Smooth muscle cell (in vitro differentiated cells): ENCODE measurements around the gene RIN1. TPM values are rescaled to one million over a fixed set of nuclear protein-coding genes. Genes with fewer than 3 reads are reported as not detected.

Experiments
- DNase-seq: peaks from one replicate; lab custom pipeline; 2025; ENCODE audit not compliant: unreplicated experiment; lab: John Stamatoyannopoulos, UW
- H2AFZ ChIP-seq: fragments of 200-600 bp; sonication (generic); 2 replicates; pipeline ENCODE4 v1.6.0; 2016; ENCODE audit warnings: antibody characterized with exemption, low read depth, mild to moderate bottlenecking
- H3F3A ChIP-seq: fragments of 200-600 bp; sonication (generic); 2 replicates; pipeline ENCODE4 v1.6.0; 2017; ENCODE audit warnings: antibody characterized with exemption, low read depth
- H3K27ac ChIP-seq: fragments of 200-600 bp; sonication (generic); 2 replicates; pipeline ENCODE4 v1.5.1; 2016; ENCODE audit warnings: low read depth, mild to moderate bottlenecking
- H3K27me3 ChIP-seq: fragments of 200-600 bp; sonication (generic); 2 replicates; pipeline ENCODE4 v1.6.1; 2016; ENCODE audit warnings: low read depth, mild to moderate bottlenecking
- H3K36me3 ChIP-seq: fragments of 200-600 bp; sonication (generic); 2 replicates; pipeline ENCODE4 v1.5.1; 2016; ENCODE audit warnings: low read depth
- H3K4me1 ChIP-seq: fragments of 200-600 bp; sonication (generic); 2 replicates; pipeline ENCODE4 v1.5.1; 2016; ENCODE audit warnings: low read depth
- H3K4me2 ChIP-seq: fragments of 200-600 bp; sonication (generic); 2 replicates; pipeline ENCODE4 v1.6.0; 2016; ENCODE audit warnings: mild to moderate bottlenecking
- H3K4me3 ChIP-seq: fragments of 200-600 bp; sonication (generic); 2 replicates; pipeline ENCODE4 v1.5.1; 2016; ENCODE audit warnings: mild to moderate bottlenecking
- H3K79me2 ChIP-seq: fragments of 200-600 bp; sonication (generic); 2 replicates; pipeline ENCODE4 v1.6.0; 2016; ENCODE audit warnings: low read depth, mild to moderate bottlenecking
- H3K9ac ChIP-seq: fragments of 200-600 bp; sonication (generic); 2 replicates; pipeline ENCODE4 v1.6.0; 2016; ENCODE audit warnings: low read depth
- H3K9me3 ChIP-seq: fragments of 200-600 bp; sonication (generic); replicated peaks from 2 replicates; pipeline ENCODE4 v1.5.1; 2016; ENCODE audit warnings: low read depth
- H4K20me1 ChIP-seq: fragments of 200-600 bp; sonication (generic); 2 replicates; pipeline ENCODE4 v1.6.0; 2016; ENCODE audit warnings: low read depth
- CTCF ChIP-seq: fragments of 200-600 bp; sonication (generic); IDR thresholded peaks from 2 replicates; pipeline ENCODE4 v1.5.1; 2017; ENCODE audit warnings: borderline replicate concordance, mild to moderate bottlenecking, antibody characterized with exemption; ENCODE audit not compliant: insufficient read depth, poor library complexity, severe bottlenecking
- whole genome bisulfite sequencing: methylation state at CpG from one replicate; pipeline ENCODE4 v1.1.7; 2016; ENCODE audit warnings: low lambda C conversion rate; 5-methylcytosine and 5-hydroxymethylcytosine counted together
- polyA plus RNA-seq: library from polyadenylated mRNA; unstranded; fragments of >200 nt; fragmentation: Nextera tagmentation; extraction: Ambion mirVana; gene quantifications from 2 replicates; pipeline ENCODE4 v1.2.1, GENCODE V29; 2016
- small RNA-seq: library from RNA; depleted of rRNA; stranded (forward); fragments of <200 nt; gene quantifications from one replicate; pipeline ENCODE3, GENCODE V24; 2014
- total RNA-seq: library from RNA; depleted of rRNA; stranded (reverse); fragments of >200 nt; gene quantifications from 2 replicates; pipeline ENCODE4 v1.2.3, GENCODE V29; 2014

The RIN1 gene
- total and polyA plus RNA-seq, 2 experiments from 2014 or later: 15.3 to 18.0 TPM

GRCh38 chr11:66283461-66284105, 52.7 kb downstream of the RIN1 start:
- no peaks in the 10 kb centered on the region for H3K9me3 ChIP-seq
- H3K4me1 ChIP-seq: peaks cover 14% of the 10 kb centered on the region
- DNase-seq: no peak
- no peak overlapping the region for H3K4me3 ChIP-seq
- peaks cover 35% of the 10 kb centered on the region for H3K79me2 ChIP-seq
- WGBS: 95% methylated on average over 12 of the region's 14 CpGs
- no peak overlapping the region for H3K4me2 ChIP-seq
- no peaks in the 10 kb centered on the region for H3F3A ChIP-seq
- H3K9ac ChIP-seq: no peak overlapping the region
- no peak overlapping the region for H2AFZ ChIP-seq
- peaks cover 53% of the 10 kb centered on the region for H4K20me1 ChIP-seq
- no peaks in the 10 kb centered on the region for H3K36me3 ChIP-seq
- H3K27me3 ChIP-seq: no peaks in the 10 kb centered on the region
- H3K27ac ChIP-seq: no peak overlapping the region
- peak; percentile 9 for TF ChIP-seq CTCF

GRCh38 chr11:66282468-66283455, 53.5 kb downstream of the RIN1 start:
- TF ChIP-seq CTCF: peak; percentile 95
- Histone ChIP-seq H3K27ac (peak overlapping the region; percentile 50), H3K4me1 (peaks cover 7% of the 10 kb centered on the region), H3K9me3 (no peaks in the 10 kb centered on the region), H3K9ac (no peak overlapping the region), H3K27me3 (no peaks in the 10 kb centered on the region), H2AFZ (no peak overlapping the region), H3K4me3 (no peak overlapping the region), H3K4me2 (no peak overlapping the region), H3F3A (no peaks in the 10 kb centered on the region), H3K79me2 (peaks cover 27% of the 10 kb centered on the region), H4K20me1 (peaks cover 54% of the 10 kb centered on the region), H3K36me3 (no peaks in the 10 kb centered on the region)
- WGBS: 18% methylated on average over 34 of the region's 35 CpGs
- peak; percentile 82 for DNase-seq

Small RNAs within 50 kb of the gene (small RNA-seq; reads per million reads assigned to genes)
- not detected for gene RF00017

Other genes starting within 250 kb of the RIN1 start
- gene KLC2, start 78.7 kb downstream of the RIN1 start, total RNA-seq: 8.9 and 11.5 TPM in 2 replicates
- 29.3 and 38.6 TPM in 2 replicates for gene KLC2, start 78.7 kb downstream of the RIN1 start, polyA plus RNA-seq
- 53.3 and 57.7 TPM in 2 replicates for gene RAB1B, start 67.8 kb downstream of the RIN1 start, total RNA-seq
- 20.9 and 23.3 TPM in 2 replicates for gene RAB1B, start 67.8 kb downstream of the RIN1 start, polyA plus RNA-seq
- 5.1 and 12.2 TPM in 2 replicates for gene CNIH2, start 58.3 kb downstream of the RIN1 start, total RNA-seq
- 13.7 and 17.0 TPM in 2 replicates for gene CNIH2, start 58.3 kb downstream of the RIN1 start, polyA plus RNA-seq
- 110 and 195 TPM in 2 replicates for gene YIF1A, start 47.3 kb downstream of the RIN1 start, total RNA-seq
- gene YIF1A, start 47.3 kb downstream of the RIN1 start, polyA plus RNA-seq: 320 and 365 TPM in 2 replicates
- 0.18 TPM in 1 of 2 replicates, not detected in the other for gene TMEM151A, start 44.5 kb downstream of the RIN1 start, total RNA-seq
- 0.13 and 0.64 TPM in 2 replicates for gene TMEM151A, start 44.5 kb downstream of the RIN1 start, polyA plus RNA-seq
- gene CD248, start 19.4 kb downstream of the RIN1 start, total RNA-seq: 29.0 and 35.5 TPM in 2 replicates
- 196 and 287 TPM in 2 replicates for gene CD248, start 19.4 kb downstream of the RIN1 start, polyA plus RNA-seq
- 22.7 and 23.8 TPM in 2 replicates for gene BRMS1, start 8.7 kb upstream of the RIN1 start, total RNA-seq
- 44.2 and 56.7 TPM in 2 replicates for gene BRMS1, start 8.7 kb upstream of the RIN1 start, polyA plus RNA-seq
- 26.5 and 27.1 TPM in 2 replicates for gene B4GAT1, start 11.2 kb upstream of the RIN1 start, total RNA-seq
- 29.4 and 35.1 TPM in 2 replicates for gene B4GAT1, start 11.2 kb upstream of the RIN1 start, polyA plus RNA-seq
- gene SLC29A2, start 35.3 kb upstream of the RIN1 start, total RNA-seq: 3.5 TPM in 2 replicates
- 8.5 and 8.8 TPM in 2 replicates for gene SLC29A2, start 35.3 kb upstream of the RIN1 start, polyA plus RNA-seq
- 0.58 and 0.85 TPM in 2 replicates for gene NPAS4, start 84.6 kb upstream of the RIN1 start, total RNA-seq
- gene NPAS4, start 84.6 kb upstream of the RIN1 start, polyA plus RNA-seq: 0.84 and 1.1 TPM in 2 replicates
- 36.1 and 38.7 TPM in 2 replicates for gene MRPL11, start 102.4 kb upstream of the RIN1 start, total RNA-seq
- 54.5 and 68.4 TPM in 2 replicates for gene MRPL11, start 102.4 kb upstream of the RIN1 start, polyA plus RNA-seq
- 2.1 and 3.8 TPM in 2 replicates for gene PELI3, start 130.5 kb upstream of the RIN1 start, total RNA-seq
- 9.4 and 10.6 TPM in 2 replicates for gene PELI3, start 130.5 kb upstream of the RIN1 start, polyA plus RNA-seq
- 34.6 and 59.2 TPM in 2 replicates for gene DPP3, start 144.0 kb upstream of the RIN1 start, total RNA-seq
- gene DPP3, start 144.0 kb upstream of the RIN1 start, polyA plus RNA-seq: 38.0 and 40.1 TPM in 2 replicates
- 25.9 and 30.1 TPM in 2 replicates for gene BBS1, start 174.2 kb upstream of the RIN1 start, total RNA-seq
- 13.0 and 15.6 TPM in 2 replicates for gene BBS1, start 174.2 kb upstream of the RIN1 start, polyA plus RNA-seq
- gene ZDHHC24, start 209.6 kb upstream of the RIN1 start, total RNA-seq: 11.1 and 15.7 TPM in 2 replicates
- gene ZDHHC24, start 209.6 kb upstream of the RIN1 start, polyA plus RNA-seq: 13.9 and 14.4 TPM in 2 replicates
- gene ACTN3, start 210.5 kb upstream of the RIN1 start, total RNA-seq: 0.49 TPM in 1 of 2 replicates, not detected in the other
- gene ACTN3, start 210.5 kb upstream of the RIN1 start, polyA plus RNA-seq: 1.3 and 1.4 TPM in 2 replicates
- 0.27 and 0.45 TPM in 2 replicates for gene CTSF, start 232.2 kb upstream of the RIN1 start, total RNA-seq
- gene CTSF, start 232.2 kb upstream of the RIN1 start, polyA plus RNA-seq: 0.62 TPM in 1 of 2 replicates, not detected in the other